Adrenal gland (tissue), 12 donors: Measurements from ENCODE around the gene KIAA0753. TPM values are rescaled to one million over a fixed set of nuclear protein-coding genes. Genes with fewer than 3 reads are reported as not detected.

Experiments used
- DNase-seq, 7 donors: peaks; one replicate each; pipeline ENCODE4 v3.0.0-alpha.2; 2019 to 2020
- H3K27ac ChIP-seq, 5 donors: fragments of 200-600 bp; sonication (generic) in 4 of 5; 1 replicate in 3 of 5; 2 replicates in 2 of 5; pipeline versions ENCODE4 v1.5.1 to v1.8.0; 2016 to 2020; ENCODE audit warnings: mild to moderate bottlenecking in 1 of 5
- H3K27me3 ChIP-seq: fragments of 200-600 bp; 2 replicates; pipeline ENCODE4 v1.8.0; 2021
- H3K36me3 ChIP-seq, 2 donors: fragments of 200-600 bp; replicated peaks in 1 of 2; 1 replicate in 1 of 2; 2 replicates in 1 of 2; pipeline versions ENCODE4 v1.5.1 to v1.8.0; 2018 to 2022
- H3K4me1 ChIP-seq, 2 donors: fragments of 200-600 bp; replicated peaks in 1 of 2; 1 replicate in 1 of 2; 2 replicates in 1 of 2; pipeline versions ENCODE4 v1.5.1 to v1.8.0; 2018 to 2021
- H3K4me3 ChIP-seq, 4 donors: fragments of 200-600 bp; sonication (generic) in 3 of 4; one replicate each; pipeline ENCODE4 v1.5.1; 2016 to 2018
- H3K9me3 ChIP-seq, 3 donors: fragments of 200-600 bp; sonication (generic) in 1 of 3; replicated peaks in 1 of 3; 1 replicate in 2 of 3; 2 replicates in 1 of 3; pipeline versions ENCODE4 v1.5.1 to v1.8.0; 2016 to 2021
- POLR2A ChIP-seq, 2 donors: fragments of 450-650 bp; IDR thresholded peaks; one replicate each; pipeline ENCODE4 v1.6.1; 2017; ENCODE audit warnings: antibody characterized with exemption in 2 of 2, mild to moderate bottlenecking in 2 of 2, moderate library complexity in 1 of 2
- WGBS, 4 donors: extraction: QIAGEN DNeasy Blood & Tissue Kit in 2 of 4; methylation state at CpG; one replicate each; pipeline versions ENCODE4 v1.1.5 to v1.1.7; 2013 to 2017; 5-methylcytosine and 5-hydroxymethylcytosine counted together
- intact Hi-C, 2 donors: fragments of 100-400 bp; cut with DNase I; formaldehyde crosslinking; loops; one replicate each; pipeline versions ENCODE4 v1.14.1 to v1.15.0; 2022 to 2023
- polyA plus RNA-seq, 3 donors: library from polyadenylated mRNA; stranded (reverse); fragments of 200-250 nt in 2 of 3; fragments of 350-450 nt in 1 of 3; fragmentation: Illumina TruSeq in 1 of 3; extraction: RNeasy Lipid Tissue Mini Kit (QIAGEN cat#74804) in 1 of 3; gene quantifications; one replicate each; pipeline ENCODE4 v1.2.3, GENCODE V29; 2013 to 2014
- total RNA-seq, 9 donors: library from RNA; depleted of rRNA in 4 of 9; stranded (reverse); fragments of >200 nt in 4 of 9; fragments of 120-200 nt in 1 of 9; fragmentation: NEBNext Ultra II Directional in 1 of 9; extraction: Animal tissue kit (Norgen Biotek cat#: 25700) in 1 of 9; gene quantifications; one replicate each; pipeline versions ENCODE4 v1.1.0 to v1.2.4, GENCODE V29; 2013 to 2023
- TF ChIP-seq, protein P1 (sequence below), 6 experiments: fragments of 450-650 bp in 4 of 6; fragments of 200-600 bp in 2 of 6; sonication (generic) in 1 of 6; IDR thresholded peaks; 1 replicate in 5 of 6; 2 replicates in 1 of 6; pipeline versions ENCODE4 v1.5.1 to v1.8.0; 2016 to 2021; ENCODE audit warnings: antibody characterized with exemption in 6 of 6, mild to moderate bottlenecking in 2 of 6, moderate library complexity in 1 of 6
- donor health status: healthy with polysubstance abuse.
- donor health status: Bipolar disorder and iron deficiency.
- donor health status: DM: yes; HTN: yes; CAD: no.
- donor health status: DM: no; HTN: no; CAD: no.
- donor health status: DM: no; HTN: no; CAD: no.
- donor health status: DM: yes; HTN: yes; CAD: no.

KIAA0753 gene
- total and polyA plus RNA-seq, 12 donors = 5.1 to 21.8 (median 13.1) TPM

DNA sequence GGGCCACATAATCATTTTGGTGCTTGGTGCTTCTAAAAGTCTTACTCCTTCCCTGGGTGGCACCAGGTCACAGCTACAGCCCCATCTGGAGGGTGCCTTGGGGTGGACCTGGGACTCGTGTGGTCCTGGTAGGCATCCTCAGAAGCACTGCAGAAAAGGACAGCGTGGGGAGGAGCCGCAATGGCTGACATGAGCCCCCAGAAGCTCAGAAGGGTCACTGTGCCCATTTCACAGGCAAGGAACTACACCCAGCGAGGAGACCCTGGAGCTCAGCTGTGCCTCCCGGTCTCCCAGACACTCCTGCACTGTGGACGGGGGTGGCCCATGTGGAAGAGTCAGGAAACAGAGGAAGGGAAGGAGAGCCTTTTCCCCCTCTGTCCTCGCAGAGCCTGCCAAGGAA lies 37.4 kb upstream of the KIAA0753 start:
- no peaks in the 10 kb centered on the region for H3K36me3 ChIP-seq
- H3K4me3 ChIP-seq = no peak overlapping the region
- no peak overlapping the region for H3K27ac ChIP-seq
- H3K9me3 ChIP-seq = no peaks in the 10 kb centered on the region
- 64 to 71% (median 68%) methylated on average over 7 of the region's 7 CpGs for WGBS, 4 donors
- DNase-seq = no peak
- intact Hi-C loops = no loop called here
- H3K27me3 ChIP-seq = peaks cover 18% of the 10 kb centered on the region
- TF ChIP-seq, protein P1, sequence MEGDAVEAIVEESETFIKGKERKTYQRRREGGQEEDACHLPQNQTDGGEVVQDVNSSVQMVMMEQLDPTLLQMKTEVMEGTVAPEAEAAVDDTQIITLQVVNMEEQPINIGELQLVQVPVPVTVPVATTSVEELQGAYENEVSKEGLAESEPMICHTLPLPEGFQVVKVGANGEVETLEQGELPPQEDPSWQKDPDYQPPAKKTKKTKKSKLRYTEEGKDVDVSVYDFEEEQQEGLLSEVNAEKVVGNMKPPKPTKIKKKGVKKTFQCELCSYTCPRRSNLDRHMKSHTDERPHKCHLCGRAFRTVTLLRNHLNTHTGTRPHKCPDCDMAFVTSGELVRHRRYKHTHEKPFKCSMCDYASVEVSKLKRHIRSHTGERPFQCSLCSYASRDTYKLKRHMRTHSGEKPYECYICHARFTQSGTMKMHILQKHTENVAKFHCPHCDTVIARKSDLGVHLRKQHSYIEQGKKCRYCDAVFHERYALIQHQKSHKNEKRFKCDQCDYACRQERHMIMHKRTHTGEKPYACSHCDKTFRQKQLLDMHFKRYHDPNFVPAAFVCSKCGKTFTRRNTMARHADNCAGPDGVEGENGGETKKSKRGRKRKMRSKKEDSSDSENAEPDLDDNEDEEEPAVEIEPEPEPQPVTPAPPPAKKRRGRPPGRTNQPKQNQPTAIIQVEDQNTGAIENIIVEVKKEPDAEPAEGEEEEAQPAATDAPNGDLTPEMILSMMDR (IDR thresholded peaks at IDR 0.05) = no peak
- TF ChIP-seq POLR2A (IDR thresholded peaks at IDR 0.05) = no peak
- H3K4me1 ChIP-seq = no peaks in the 10 kb centered on the region

DNA sequence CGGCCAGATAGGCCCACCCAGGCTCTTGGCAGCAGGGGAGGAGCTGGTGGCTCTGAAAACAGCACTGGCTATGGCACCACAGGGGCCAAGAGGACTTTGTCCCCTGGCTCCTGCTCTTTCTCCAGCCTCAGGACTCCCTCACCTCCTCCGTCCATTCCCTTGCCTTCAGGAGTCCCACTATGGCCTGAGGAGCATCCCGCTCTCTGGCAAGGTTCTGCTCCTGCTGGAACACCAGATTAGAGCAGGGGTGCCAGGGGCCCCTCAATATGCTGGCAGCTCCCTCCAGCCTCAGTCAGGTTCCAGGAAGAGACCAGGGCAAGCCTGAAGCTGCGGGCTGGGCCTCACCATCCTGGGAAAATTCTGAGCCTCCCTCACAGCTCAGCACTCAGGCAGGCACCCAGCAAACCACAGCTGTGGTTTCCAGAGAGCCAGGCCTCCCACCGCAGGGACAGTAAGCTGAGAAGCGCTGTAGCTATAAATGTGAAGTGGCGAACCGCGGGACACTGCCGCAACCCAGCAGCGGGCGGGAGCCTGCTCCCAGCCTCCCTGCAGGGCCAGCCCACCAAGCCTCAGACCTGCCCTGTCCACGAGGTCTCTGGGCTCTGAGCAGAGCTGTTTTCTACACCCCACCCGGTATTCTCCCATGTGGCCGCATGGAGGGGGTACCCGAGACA lies 36.8 kb upstream of the KIAA0753 start:
- intact Hi-C loops = no loop called here
- Histone ChIP-seq H3K36me3 (no peaks in the 10 kb centered on the region), H3K27ac (no peak overlapping the region), H3K27me3 (peaks cover 18% of the 10 kb centered on the region), H3K4me1 (no peaks in the 10 kb centered on the region), H3K9me3 (no peaks in the 10 kb centered on the region), H3K4me3 (no peak overlapping the region)
- no peak for DNase-seq
- TF ChIP-seq, protein P1 (IDR thresholded peaks at IDR 0.05) = no peak
- no peak for TF ChIP-seq POLR2A (IDR thresholded peaks at IDR 0.05)
- 50 to 64% (median 56%) methylated on average over 2 to 16 of the region's 16 CpGs for WGBS, 4 donors

DNA sequence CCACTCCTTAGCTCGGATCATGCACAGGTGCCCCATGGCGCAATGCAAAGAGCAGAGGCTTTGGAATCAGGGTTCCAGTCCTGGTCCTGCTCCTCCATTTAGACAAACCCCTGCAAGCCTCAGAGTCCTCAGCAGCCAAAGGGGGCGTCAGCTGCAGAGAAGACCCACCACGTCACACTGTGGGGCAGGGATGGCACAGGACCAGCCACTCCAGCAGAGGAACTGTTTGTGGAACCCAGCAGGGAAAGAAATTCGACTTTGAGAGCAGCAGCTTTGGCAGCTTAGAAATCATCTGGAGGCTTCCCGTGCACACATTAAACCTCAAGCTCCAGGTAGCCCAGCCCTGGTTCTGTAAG lies 36.3 kb upstream of the KIAA0753 start:
- no peaks in the 10 kb centered on the region for H3K9me3 ChIP-seq
- TF ChIP-seq, protein P1 (IDR thresholded peaks at IDR 0.05) = no peak
- no peak for TF ChIP-seq POLR2A (IDR thresholded peaks at IDR 0.05)
- intact Hi-C loops = no loop called here
- H3K27ac ChIP-seq = no peak overlapping the region
- no peaks in the 10 kb centered on the region for H3K4me1 ChIP-seq
- 67 to 73% (median 68%) methylated on average over 1 to 6 of the region's 6 CpGs; no CpG with 5 or more reads in 1 of the 4 donors for WGBS, 4 donors
- no peaks in the 10 kb centered on the region for H3K36me3 ChIP-seq
- DNase-seq = no peak
- peaks cover 18% of the 10 kb centered on the region for H3K27me3 ChIP-seq
- no peak overlapping the region for H3K4me3 ChIP-seq

DNA sequence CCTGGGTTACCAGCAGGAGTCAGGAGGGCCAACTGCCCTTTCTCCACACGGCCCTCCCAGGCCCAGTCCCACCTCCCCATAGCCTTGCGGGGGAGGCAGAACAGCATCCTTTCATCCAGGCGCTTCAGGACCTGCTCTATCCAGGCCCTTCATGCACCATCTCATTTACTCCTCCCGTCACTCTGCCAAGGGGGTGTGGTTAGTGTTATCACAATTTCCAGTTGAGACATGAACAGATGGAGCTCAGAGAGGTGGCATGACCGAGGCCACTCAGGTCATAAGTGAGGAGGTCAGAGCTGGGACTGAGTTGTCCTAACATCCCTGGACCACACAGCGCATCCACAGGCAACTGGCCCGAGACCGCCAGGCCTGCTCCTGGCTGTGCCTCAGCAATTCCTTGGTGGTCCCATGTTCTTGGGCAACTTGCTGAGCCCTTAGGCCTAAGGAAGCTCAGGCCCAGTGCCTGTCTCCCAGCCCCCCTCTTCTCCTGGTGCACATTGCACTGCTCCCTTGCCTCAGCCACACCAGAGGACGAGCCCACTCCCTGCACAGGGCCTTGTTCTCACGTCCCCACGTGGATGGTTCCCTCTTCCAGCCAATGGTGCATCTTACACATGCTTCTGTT lies 34.8 kb upstream of the KIAA0753 start:
- no peaks in the 10 kb centered on the region for H3K9me3 ChIP-seq
- peaks cover 18% of the 10 kb centered on the region for H3K27me3 ChIP-seq
- 72 to 81% (median 77%) methylated on average over 7 to 11 of the region's 11 CpGs for WGBS, 4 donors
- no peak for TF ChIP-seq POLR2A (IDR thresholded peaks at IDR 0.05)
- TF ChIP-seq, protein P1 (IDR thresholded peaks at IDR 0.05) = no peak
- intact Hi-C loops = no loop called here
- no peak overlapping the region for H3K4me3 ChIP-seq
- H3K4me1 ChIP-seq = no peaks in the 10 kb centered on the region
- no peaks in the 10 kb centered on the region for H3K36me3 ChIP-seq
- no peak for DNase-seq
- no peak overlapping the region for H3K27ac ChIP-seq
